HFFc6 (cell line): ENCODE results near the gene DESI2. TPM values are rescaled to one million over a fixed set of nuclear protein-coding genes. Genes with fewer than 3 reads are reported as not detected.

Source experiments
- DNase-seq: peaks from one replicate; pipeline ENCODE4 v3.0.0-alpha.2; 2018
- H3K27ac Mint-ChIP-seq: 2 replicates; pipeline ENCODE4 v1.8.0; 2020; ENCODE audit warnings: mild to moderate bottlenecking, mixed read lengths
- H3K27me3 Mint-ChIP-seq: 2 replicates; pipeline ENCODE4 v1.8.0; 2021; ENCODE audit warnings: mild to moderate bottlenecking, moderate library complexity, mixed read lengths; ENCODE audit not compliant: insufficient read depth
- H3K36me3 Mint-ChIP-seq: 2 replicates; pipeline ENCODE4 v1.8.0; 2021; ENCODE audit warnings: low read depth, mixed read lengths
- H3K4me1 Mint-ChIP-seq: 2 replicates; pipeline ENCODE4 v1.8.0; 2020; ENCODE audit warnings: low read depth, mixed read lengths
- H3K4me3 Mint-ChIP-seq: 2 replicates; pipeline ENCODE4 v1.8.0; 2020; ENCODE audit warnings: mild to moderate bottlenecking, moderate library complexity, mixed read lengths
- H3K9me3 Mint-ChIP-seq: 2 replicates; pipeline ENCODE4 v1.8.0; 2020; ENCODE audit warnings: mild to moderate bottlenecking, mixed read lengths
- CTCF ChIP-seq: fragments of 200-600 bp; sonication (generic); IDR thresholded peaks from 2 replicates; pipeline ENCODE4 v1.5.0; 2021; ENCODE audit warnings: antibody characterized with exemption, mild to moderate bottlenecking
- total RNA-seq, 6 experiments: library from RNA; stranded (reverse); fragmentation: NEBNext Ultra II Directional; extraction: Animal tissue kit (Norgen Biotek cat#: 25700); gene quantifications; 2 replicates in 1 of 6; 3 replicates in 5 of 6; pipeline ENCODE4 v1.2.3, GENCODE V29; 2021

The DESI2 gene
- total RNA-seq, 6 experiments from 2014 or later, result 23.5 to 32.3 (median 28.0) TPM

- no peaks in the 10 kb centered on the region for H3K4me1 Mint-ChIP-seq
- no peak overlapping the region for H3K27ac Mint-ChIP-seq
- no peaks in the 10 kb centered on the region for H3K36me3 Mint-ChIP-seq
- TF ChIP-seq CTCF, result no peak
- DNase-seq, result no peak
- no peaks in the 10 kb centered on the region for H3K9me3 Mint-ChIP-seq
- no peak overlapping the region for H3K4me3 Mint-ChIP-seq
- H3K27me3 Mint-ChIP-seq, result peaks cover 4% of the 10 kb centered on the region; the same call in 1 of the 2 replicates
These were observed 56.1 kb downstream of the DESI2 start for GRCh38 chr1:244709076-244709475.

- no peak for DNase-seq
These were observed 56.8 kb downstream of the DESI2 start for GRCh38 chr1:244709476-244710368.

GRCh38 chr1:244710474-244711062, 57.6 kb downstream of the DESI2 start:
- H3K4me3 Mint-ChIP-seq, result no peak overlapping the region
- TF ChIP-seq CTCF, result no peak
- H3K27me3 Mint-ChIP-seq, result peaks cover 4% of the 10 kb centered on the region; the same call in 1 of the 2 replicates
- H3K36me3 Mint-ChIP-seq, result no peaks in the 10 kb centered on the region
- no peak for DNase-seq
- no peaks in the 10 kb centered on the region for H3K9me3 Mint-ChIP-seq
- H3K4me1 Mint-ChIP-seq, result no peaks in the 10 kb centered on the region
- H3K27ac Mint-ChIP-seq, result no peak overlapping the region

More at GRCh38 chr1:244709476-244710368, 56.8 kb downstream of the DESI2 start:
- Mint-ChIP-seq H3K9me3 (no peaks in the 10 kb centered on the region), H3K36me3 (no peaks in the 10 kb centered on the region), H3K27me3 (peaks cover 4% of the 10 kb centered on the region; the same call in 1 of the 2 replicates), H3K27ac (no peak overlapping the region), H3K4me1 (no peaks in the 10 kb centered on the region), H3K4me3 (no peak overlapping the region)
- no peak for TF ChIP-seq CTCF

- Mint-ChIP-seq H3K9me3 (no peaks in the 10 kb centered on the region), H3K4me1 (no peaks in the 10 kb centered on the region), H3K27ac (no peak overlapping the region), H3K4me3 (no peak overlapping the region), H3K36me3 (no peaks in the 10 kb centered on the region), H3K27me3 (peaks cover 4% of the 10 kb centered on the region; the same call in 1 of the 2 replicates)
- no peak for TF ChIP-seq CTCF
- no peak for DNase-seq
These were observed 59.7 kb downstream of the DESI2 start for GRCh38 chr1:244712669-244713068.

GRCh38 chr1:244713332-244713731, 60.4 kb downstream of the DESI2 start:
- no peaks in the 10 kb centered on the region for H3K4me1 Mint-ChIP-seq
- TF ChIP-seq CTCF, result no peak
- no peak for DNase-seq
- H3K4me3 Mint-ChIP-seq, result no peak overlapping the region
- H3K36me3 Mint-ChIP-seq, result no peaks in the 10 kb centered on the region
- H3K27ac Mint-ChIP-seq, result no peak overlapping the region
- peaks cover 4% of the 10 kb centered on the region; the same call in 1 of the 2 replicates for H3K27me3 Mint-ChIP-seq
- no peaks in the 10 kb centered on the region for H3K9me3 Mint-ChIP-seq
